Measurements from ENCODE around the gene KLF6.

- TF ChIP-seq CTCF (IDR thresholded peaks at IDR 0.05; ENCODE audit: insufficient read depth, low read length, poor library complexity, severe bottlenecking) (no peak), EZH2phosphoT487 (conservative IDR thresholded peaks at IDR 0.05; ENCODE audit: low read length) (no peak)
These were observed 5.8 kb upstream of the KLF6 start for GRCh38 chr10:3790858-3791257.
